Sigmoid colon (tissue), 4 donors: Measurements from ENCODE around the gene TMEM254.
"Not testable (repeated sequence)": the region's sequence is repeated elsewhere in the genome, so short reads cannot be mapped to it uniquely, and the experiment has no call there.

Experiments used
- CTCF ChIP-seq, 4 experiments: fragments of 450-650 bp in 3 of 4; fragments of 200-600 bp in 1 of 4; IDR thresholded peaks; one replicate each; pipeline ENCODE4 v1.5.1; 2016 to 2019; ENCODE audit warnings: antibody characterized with exemption in 4 of 4, mild to moderate bottlenecking in 3 of 4, moderate library complexity in 2 of 4
- EP300 ChIP-seq, 4 donors: sonication (generic); formaldehyde crosslinking; IDR thresholded peaks; one replicate each; pipeline ENCODE4 v1.6.1; 2017; ENCODE audit warnings: antibody characterized with exemption in 4 of 4
- POLR2A ChIP-seq, 2 donors: fragments of 450-650 bp; IDR thresholded peaks; one replicate each; pipeline ENCODE4 v1.6.1; 2016; ENCODE audit warnings: antibody characterized with exemption in 2 of 2, mild to moderate bottlenecking in 2 of 2, moderate library complexity in 2 of 2
- POLR2AphosphoS5 ChIP-seq, 4 donors: sonication (generic); formaldehyde crosslinking; IDR thresholded peaks; one replicate each; pipeline ENCODE4 v1.6.1; 2017; ENCODE audit warnings: antibody characterized with exemption in 4 of 4

- not testable (repeated sequence) for TF ChIP-seq CTCF, POLR2A, POLR2AphosphoS5, EP300 (IDR thresholded peaks at IDR 0.05)
These were observed 19.8 kb downstream of the TMEM254 start for GRCh38 chr10:80098272-80098671.
